NK-92 (cell line): ENCODE results near the gene PEX26.
"Not testable (repeated sequence)": the region's sequence is repeated elsewhere in the genome, so short reads cannot be mapped to it uniquely, and the experiment has no call there.

Experiments used
- DNase-seq: peaks from one replicate; lab custom pipeline; 2025; ENCODE audit not compliant: unreplicated experiment; lab: John Stamatoyannopoulos, UW

PEX26 gene

GRCh38 chr22:18115906-18116371 is 38.1 kb downstream of the PEX26 start:
- DNase-seq = no peak

GRCh38 chr22:18116634-18117033 is 38.8 kb downstream of the PEX26 start:
- DNase-seq = no peak

GRCh38 chr22:18118345-18118915 is 40.6 kb downstream of the PEX26 start:
- no peak for DNase-seq

GRCh38 chr22:18119409-18120110 is 41.8 kb downstream of the PEX26 start:
- no peak for DNase-seq

GRCh38 chr22:18120857-18121256 is 43.1 kb downstream of the PEX26 start:
- no peak for DNase-seq

- no peak for DNase-seq
These were observed 43.7 kb downstream of the PEX26 start for GRCh38 chr22:18121506-18121905.

- no peak for DNase-seq
These were observed 44.3 kb downstream of the PEX26 start for GRCh38 chr22:18121954-18122554.

GRCh38 chr22:18123476-18124025 is 45.8 kb downstream of the PEX26 start:
- not testable (repeated sequence) for DNase-seq

- no peak for DNase-seq
These were observed 48.8 kb downstream of the PEX26 start for GRCh38 chr22:18126606-18127005.

GRCh38 chr22:18130018-18130417 is 52.2 kb downstream of the PEX26 start:
- no peak for DNase-seq

GRCh38 chr22:18130699-18131429 is 53.1 kb downstream of the PEX26 start:
- DNase-seq = no peak

- DNase-seq = no peak
These were observed 55.7 kb downstream of the PEX26 start for GRCh38 chr22:18133452-18133851.

- DNase-seq = no peak
These were observed 59.0 kb downstream of the PEX26 start for GRCh38 chr22:18136563-18137320.

GRCh38 chr22:18141004-18141403 is 63.2 kb downstream of the PEX26 start:
- DNase-seq = not testable (repeated sequence)

GRCh38 chr22:18144105-18144504 is 66.3 kb downstream of the PEX26 start:
- DNase-seq = no peak

GRCh38 chr22:18145676-18146388 is 68.0 kb downstream of the PEX26 start:
- no peak for DNase-seq

- DNase-seq = no peak
These were observed 68.6 kb downstream of the PEX26 start for GRCh38 chr22:18146389-18146753.

- no peak for DNase-seq
These were observed 70.0 kb downstream of the PEX26 start for GRCh38 chr22:18147791-18148190.

- no peak for DNase-seq
These were observed 70.6 kb downstream of the PEX26 start for GRCh38 chr22:18148293-18148965.

- no peak for DNase-seq
These were observed 74.7 kb downstream of the PEX26 start for GRCh38 chr22:18152519-18152918.
